Esophagus squamous epithelium (tissue), 4 donors: ENCODE data around the gene CTLA4.

Source experiments
- CTCF ChIP-seq, 6 experiments: fragments of 450-650 bp in 4 of 6; fragments of 200-600 bp in 2 of 6; sonication (generic) in 2 of 6; IDR thresholded peaks; one replicate each; pipeline ENCODE4 v1.5.1; 2016 to 2019; ENCODE audit warnings: antibody characterized with exemption in 6 of 6, mild to moderate bottlenecking in 4 of 6, moderate library complexity in 4 of 6
- POLR2A ChIP-seq, 4 donors: fragments of 450-650 bp; IDR thresholded peaks; one replicate each; pipeline ENCODE4 v1.6.1; 2017; ENCODE audit warnings: antibody characterized with exemption in 4 of 4, mild to moderate bottlenecking in 4 of 4, moderate library complexity in 3 of 4

GRCh38 chr2:203855274-203855673 lies 12.3 kb upstream of the CTLA4 start:
- TF ChIP-seq POLR2A (IDR thresholded peaks at IDR 0.05) (no peak), CTCF (IDR thresholded peaks at IDR 0.05) (no peak)
